SHP77 treated with DMSO at 0.1 percent for 48 hours (cell line): ENCODE measurements around the gene ZNF385D.
"Not testable (repeated sequence)": the region's sequence is repeated elsewhere in the genome, so short reads cannot be mapped to it uniquely, and the experiment has no call there.

Experiments used
- DNase-seq: peaks from one replicate; lab custom pipeline; 2025; lab: John Stamatoyannopoulos, UW

The ZNF385D gene

GRCh38 chr3:21446945-21447475, 304.0 kb downstream of the ZNF385D start:
- no peak for DNase-seq

- no peak for DNase-seq
Measured at GRCh38 chr3:21446027-21446426, 305.0 kb downstream of the ZNF385D start.

GRCh38 chr3:21441821-21442220, 309.2 kb downstream of the ZNF385D start:
- DNase-seq, result no peak

GRCh38 chr3:21436835-21437234, 314.2 kb downstream of the ZNF385D start:
- no peak for DNase-seq

- peak; percentile 60 for DNase-seq
Measured at GRCh38 chr3:21435871-21436270, 315.1 kb downstream of the ZNF385D start.

- no peak for DNase-seq
Measured at GRCh38 chr3:21434310-21434709, 316.7 kb downstream of the ZNF385D start.

- DNase-seq, result no peak
Measured at GRCh38 chr3:21433751-21434150, 317.3 kb downstream of the ZNF385D start.

GRCh38 chr3:21426920-21427319, 324.1 kb downstream of the ZNF385D start:
- DNase-seq, result no peak

- no peak for DNase-seq
Measured at GRCh38 chr3:21425715-21426114, 325.3 kb downstream of the ZNF385D start.

- DNase-seq, result no peak
Measured at GRCh38 chr3:21421096-21421495, 329.9 kb downstream of the ZNF385D start.

- no peak for DNase-seq
Measured at GRCh38 chr3:21417991-21418390, 333.0 kb downstream of the ZNF385D start.

- DNase-seq, result no peak
Measured at GRCh38 chr3:21414506-21414905, 336.5 kb downstream of the ZNF385D start.

GRCh38 chr3:21411058-21411457, 340.0 kb downstream of the ZNF385D start:
- no peak for DNase-seq

GRCh38 chr3:21409401-21409800, 341.6 kb downstream of the ZNF385D start:
- DNase-seq, result no peak

- no peak for DNase-seq
Measured at GRCh38 chr3:21407743-21408142, 343.3 kb downstream of the ZNF385D start.

- DNase-seq, result no peak
Measured at GRCh38 chr3:21405671-21406667, 345.0 kb downstream of the ZNF385D start.

GRCh38 chr3:21398461-21398860, 352.5 kb downstream of the ZNF385D start:
- DNase-seq, result no peak

- DNase-seq, result no peak
Measured at GRCh38 chr3:21393683-21394311, 357.2 kb downstream of the ZNF385D start.

GRCh38 chr3:21392526-21392925, 358.5 kb downstream of the ZNF385D start:
- no peak for DNase-seq

GRCh38 chr3:21390856-21391255, 360.2 kb downstream of the ZNF385D start:
- DNase-seq, result no peak

- peak; percentile 37 for DNase-seq
Measured at GRCh38 chr3:21390136-21390535, 360.9 kb downstream of the ZNF385D start.

GRCh38 chr3:21387142-21387826, 363.7 kb downstream of the ZNF385D start:
- not testable (repeated sequence) for DNase-seq
